Measurements from ENCODE around the gene IGLON5. TPM values are rescaled to one million over a fixed set of nuclear protein-coding genes. Genes with fewer than 3 reads are reported as not detected.

Gene IGLON5
- total and polyA plus RNA-seq, 2 experiments from 2014 or later = 5.0 to 29.1 TPM

DNA sequence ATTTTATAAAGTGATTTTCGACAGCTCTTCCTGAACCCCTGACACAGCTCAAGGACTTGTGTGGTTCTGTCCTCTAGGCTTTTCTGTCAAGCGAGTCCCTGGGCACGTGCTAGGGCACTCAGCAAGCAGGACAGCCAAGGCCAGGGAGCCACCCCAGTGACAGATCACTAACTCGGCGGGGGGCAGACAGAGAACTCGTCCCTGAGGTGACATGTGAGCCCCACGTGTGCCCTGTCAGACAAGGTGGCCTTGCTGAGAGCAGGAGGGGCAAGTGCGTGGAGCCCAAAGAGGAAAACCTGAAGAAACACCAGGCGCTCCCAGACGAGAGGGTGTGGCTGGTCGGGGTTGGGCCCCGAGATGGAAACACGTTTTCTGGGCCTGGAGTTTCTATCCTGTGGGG lies 49.8 kb downstream of the IGLON5 start (continued):
- TF ChIP-seq, protein P1, sequence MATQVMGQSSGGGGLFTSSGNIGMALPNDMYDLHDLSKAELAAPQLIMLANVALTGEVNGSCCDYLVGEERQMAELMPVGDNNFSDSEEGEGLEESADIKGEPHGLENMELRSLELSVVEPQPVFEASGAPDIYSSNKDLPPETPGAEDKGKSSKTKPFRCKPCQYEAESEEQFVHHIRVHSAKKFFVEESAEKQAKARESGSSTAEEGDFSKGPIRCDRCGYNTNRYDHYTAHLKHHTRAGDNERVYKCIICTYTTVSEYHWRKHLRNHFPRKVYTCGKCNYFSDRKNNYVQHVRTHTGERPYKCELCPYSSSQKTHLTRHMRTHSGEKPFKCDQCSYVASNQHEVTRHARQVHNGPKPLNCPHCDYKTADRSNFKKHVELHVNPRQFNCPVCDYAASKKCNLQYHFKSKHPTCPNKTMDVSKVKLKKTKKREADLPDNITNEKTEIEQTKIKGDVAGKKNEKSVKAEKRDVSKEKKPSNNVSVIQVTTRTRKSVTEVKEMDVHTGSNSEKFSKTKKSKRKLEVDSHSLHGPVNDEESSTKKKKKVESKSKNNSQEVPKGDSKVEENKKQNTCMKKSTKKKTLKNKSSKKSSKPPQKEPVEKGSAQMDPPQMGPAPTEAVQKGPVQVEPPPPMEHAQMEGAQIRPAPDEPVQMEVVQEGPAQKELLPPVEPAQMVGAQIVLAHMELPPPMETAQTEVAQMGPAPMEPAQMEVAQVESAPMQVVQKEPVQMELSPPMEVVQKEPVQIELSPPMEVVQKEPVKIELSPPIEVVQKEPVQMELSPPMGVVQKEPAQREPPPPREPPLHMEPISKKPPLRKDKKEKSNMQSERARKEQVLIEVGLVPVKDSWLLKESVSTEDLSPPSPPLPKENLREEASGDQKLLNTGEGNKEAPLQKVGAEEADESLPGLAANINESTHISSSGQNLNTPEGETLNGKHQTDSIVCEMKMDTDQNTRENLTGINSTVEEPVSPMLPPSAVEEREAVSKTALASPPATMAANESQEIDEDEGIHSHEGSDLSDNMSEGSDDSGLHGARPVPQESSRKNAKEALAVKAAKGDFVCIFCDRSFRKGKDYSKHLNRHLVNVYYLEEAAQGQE (IDR thresholded peaks at IDR 0.05; ENCODE audit: unreplicated experiment) = no peak
- TF ChIP-seq, protein P2, sequence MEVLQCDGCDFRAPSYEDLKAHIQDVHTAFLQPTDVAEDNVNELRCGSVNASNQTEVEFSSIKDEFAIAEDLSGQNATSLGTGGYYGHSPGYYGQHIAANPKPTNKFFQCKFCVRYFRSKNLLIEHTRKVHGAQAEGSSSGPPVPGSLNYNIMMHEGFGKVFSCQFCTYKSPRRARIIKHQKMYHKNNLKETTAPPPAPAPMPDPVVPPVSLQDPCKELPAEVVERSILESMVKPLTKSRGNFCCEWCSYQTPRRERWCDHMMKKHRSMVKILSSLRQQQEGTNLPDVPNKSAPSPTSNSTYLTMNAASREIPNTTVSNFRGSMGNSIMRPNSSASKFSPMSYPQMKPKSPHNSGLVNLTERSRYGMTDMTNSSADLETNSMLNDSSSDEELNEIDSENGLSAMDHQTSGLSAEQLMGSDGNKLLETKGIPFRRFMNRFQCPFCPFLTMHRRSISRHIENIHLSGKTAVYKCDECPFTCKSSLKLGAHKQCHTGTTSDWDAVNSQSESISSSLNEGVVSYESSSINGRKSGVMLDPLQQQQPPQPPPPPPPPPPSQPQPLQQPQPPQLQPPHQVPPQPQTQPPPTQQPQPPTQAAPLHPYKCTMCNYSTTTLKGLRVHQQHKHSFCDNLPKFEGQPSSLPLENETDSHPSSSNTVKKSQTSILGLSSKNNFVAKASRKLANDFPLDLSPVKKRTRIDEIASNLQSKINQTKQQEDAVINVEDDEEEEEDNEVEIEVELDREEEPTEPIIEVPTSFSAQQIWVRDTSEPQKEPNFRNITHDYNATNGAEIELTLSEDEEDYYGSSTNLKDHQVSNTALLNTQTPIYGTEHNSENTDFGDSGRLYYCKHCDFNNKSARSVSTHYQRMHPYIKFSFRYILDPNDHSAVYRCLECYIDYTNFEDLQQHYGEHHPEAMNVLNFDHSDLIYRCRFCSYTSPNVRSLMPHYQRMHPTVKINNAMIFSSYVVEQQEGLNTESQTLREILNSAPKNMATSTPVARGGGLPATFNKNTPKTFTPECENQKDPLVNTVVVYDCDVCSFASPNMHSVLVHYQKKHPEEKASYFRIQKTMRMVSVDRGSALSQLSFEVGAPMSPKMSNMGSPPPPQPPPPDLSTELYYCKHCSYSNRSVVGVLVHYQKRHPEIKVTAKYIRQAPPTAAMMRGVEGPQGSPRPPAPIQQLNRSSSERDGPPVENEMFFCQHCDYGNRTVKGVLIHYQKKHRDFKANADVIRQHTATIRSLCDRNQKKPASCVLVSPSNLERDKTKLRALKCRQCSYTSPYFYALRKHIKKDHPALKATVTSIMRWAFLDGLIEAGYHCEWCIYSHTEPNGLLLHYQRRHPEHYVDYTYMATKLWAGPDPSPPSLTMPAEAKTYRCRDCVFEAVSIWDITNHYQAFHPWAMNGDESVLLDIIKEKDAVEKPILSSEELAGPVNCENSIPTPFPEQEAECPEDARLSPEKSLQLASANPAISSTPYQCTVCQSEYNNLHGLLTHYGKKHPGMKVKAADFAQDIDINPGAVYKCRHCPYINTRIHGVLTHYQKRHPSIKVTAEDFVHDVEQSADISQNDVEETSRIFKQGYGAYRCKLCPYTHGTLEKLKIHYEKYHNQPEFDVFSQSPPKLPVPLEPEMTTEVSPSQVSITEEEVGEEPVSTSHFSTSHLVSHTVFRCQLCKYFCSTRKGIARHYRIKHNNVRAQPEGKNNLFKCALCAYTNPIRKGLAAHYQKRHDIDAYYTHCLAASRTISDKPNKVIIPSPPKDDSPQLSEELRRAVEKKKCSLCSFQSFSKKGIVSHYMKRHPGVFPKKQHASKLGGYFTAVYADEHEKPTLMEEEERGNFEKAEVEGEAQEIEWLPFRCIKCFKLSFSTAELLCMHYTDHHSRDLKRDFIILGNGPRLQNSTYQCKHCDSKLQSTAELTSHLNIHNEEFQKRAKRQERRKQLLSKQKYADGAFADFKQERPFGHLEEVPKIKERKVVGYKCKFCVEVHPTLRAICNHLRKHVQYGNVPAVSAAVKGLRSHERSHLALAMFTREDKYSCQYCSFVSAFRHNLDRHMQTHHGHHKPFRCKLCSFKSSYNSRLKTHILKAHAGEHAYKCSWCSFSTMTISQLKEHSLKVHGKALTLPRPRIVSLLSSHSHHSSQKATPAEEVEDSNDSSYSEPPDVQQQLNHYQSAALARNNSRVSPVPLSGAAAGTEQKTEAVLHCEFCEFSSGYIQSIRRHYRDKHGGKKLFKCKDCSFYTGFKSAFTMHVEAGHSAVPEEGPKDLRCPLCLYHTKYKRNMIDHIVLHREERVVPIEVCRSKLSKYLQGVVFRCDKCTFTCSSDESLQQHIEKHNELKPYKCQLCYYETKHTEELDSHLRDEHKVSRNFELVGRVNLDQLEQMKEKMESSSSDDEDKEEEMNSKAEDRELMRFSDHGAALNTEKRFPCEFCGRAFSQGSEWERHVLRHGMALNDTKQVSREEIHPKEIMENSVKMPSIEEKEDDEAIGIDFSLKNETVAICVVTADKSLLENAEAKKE (CRISPR knock-in tag; IDR thresholded peaks at IDR 0.05) = no peak
- TF ChIP-seq ZNF331 (CRISPR knock-in tag; IDR thresholded peaks at IDR 0.05; ENCODE audit: low read depth) (no peak), NANOG (IDR thresholded peaks at IDR 0.05; ENCODE audit: borderline replicate concordance) (no peak)

Data from GM23338 (cell line).